ENCODE results near the gene ACAD9. TPM values are rescaled to one million over a fixed set of nuclear protein-coding genes. Genes with fewer than 3 reads are reported as not detected.

The ACAD9 gene
- total and polyA plus RNA-seq, 11 donors, result 24.6 to 44.9 (median 36.5) TPM

DNA sequence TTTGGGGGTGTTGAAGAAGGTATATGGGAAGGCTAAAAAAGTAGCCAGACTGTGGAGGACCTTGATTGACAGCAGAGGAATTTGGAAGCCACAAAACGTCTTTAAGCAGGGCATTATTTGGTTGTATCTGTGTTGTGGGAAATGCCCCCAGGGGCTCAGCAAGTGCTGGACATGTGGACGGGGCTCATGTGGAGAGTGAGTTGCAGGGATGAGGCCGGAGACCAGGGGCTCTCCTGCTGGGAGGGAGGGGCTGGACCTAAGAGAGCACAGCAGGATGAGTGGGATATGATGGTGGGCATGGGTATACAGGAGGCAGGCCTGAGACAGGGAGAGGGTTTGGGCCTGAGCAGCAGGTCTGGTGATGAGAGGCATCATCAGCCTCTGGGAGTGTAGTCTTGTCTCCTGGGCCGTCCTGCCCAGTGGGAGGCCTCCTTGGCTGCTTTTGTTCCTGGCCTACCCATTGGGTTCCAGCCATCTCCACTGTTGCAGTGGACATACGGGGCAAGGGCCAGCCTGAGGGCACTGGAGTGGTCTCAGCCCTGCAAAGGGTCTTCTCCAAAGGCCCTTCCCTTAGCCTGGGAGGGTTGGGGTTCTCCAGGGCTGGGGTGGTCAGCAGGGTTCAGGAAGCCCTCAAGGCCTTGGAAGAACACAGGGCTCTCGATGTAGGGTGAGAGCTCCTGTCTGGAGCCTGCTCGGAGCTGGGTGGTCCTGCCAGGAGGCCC lies 27.5 kb downstream of the ACAD9 start:
- H3K27me3 ChIP-seq, result no peaks in the 10 kb centered on the region
- no peak overlapping the region for H3K27ac ChIP-seq
- no peak overlapping the region for H3K4me3 ChIP-seq
- ATAC-seq (no peak), DNase-seq (no peak)
- no peak for TF ChIP-seq POLR2A (IDR thresholded peaks at IDR 0.05)
- TF ChIP-seq, protein P1, sequence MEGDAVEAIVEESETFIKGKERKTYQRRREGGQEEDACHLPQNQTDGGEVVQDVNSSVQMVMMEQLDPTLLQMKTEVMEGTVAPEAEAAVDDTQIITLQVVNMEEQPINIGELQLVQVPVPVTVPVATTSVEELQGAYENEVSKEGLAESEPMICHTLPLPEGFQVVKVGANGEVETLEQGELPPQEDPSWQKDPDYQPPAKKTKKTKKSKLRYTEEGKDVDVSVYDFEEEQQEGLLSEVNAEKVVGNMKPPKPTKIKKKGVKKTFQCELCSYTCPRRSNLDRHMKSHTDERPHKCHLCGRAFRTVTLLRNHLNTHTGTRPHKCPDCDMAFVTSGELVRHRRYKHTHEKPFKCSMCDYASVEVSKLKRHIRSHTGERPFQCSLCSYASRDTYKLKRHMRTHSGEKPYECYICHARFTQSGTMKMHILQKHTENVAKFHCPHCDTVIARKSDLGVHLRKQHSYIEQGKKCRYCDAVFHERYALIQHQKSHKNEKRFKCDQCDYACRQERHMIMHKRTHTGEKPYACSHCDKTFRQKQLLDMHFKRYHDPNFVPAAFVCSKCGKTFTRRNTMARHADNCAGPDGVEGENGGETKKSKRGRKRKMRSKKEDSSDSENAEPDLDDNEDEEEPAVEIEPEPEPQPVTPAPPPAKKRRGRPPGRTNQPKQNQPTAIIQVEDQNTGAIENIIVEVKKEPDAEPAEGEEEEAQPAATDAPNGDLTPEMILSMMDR (IDR thresholded peaks at IDR 0.05), result no peak
- intact Hi-C loops (cut with DNase I), result no loop called here
- peaks cover 0 to 16% (median 0%) of the 10 kb centered on the region in 12 donors for H3K4me1 ChIP-seq
- no peaks in the 10 kb centered on the region for H3K9me3 ChIP-seq
- 59 to 89% (median 80%) methylated on average over 3 to 7 of the region's 7 CpGs for WGBS, 4 donors
- H3K36me3 ChIP-seq, result peaks cover 0 to 100% (median 99%) of the 10 kb centered on the region in 9 donors

DNA sequence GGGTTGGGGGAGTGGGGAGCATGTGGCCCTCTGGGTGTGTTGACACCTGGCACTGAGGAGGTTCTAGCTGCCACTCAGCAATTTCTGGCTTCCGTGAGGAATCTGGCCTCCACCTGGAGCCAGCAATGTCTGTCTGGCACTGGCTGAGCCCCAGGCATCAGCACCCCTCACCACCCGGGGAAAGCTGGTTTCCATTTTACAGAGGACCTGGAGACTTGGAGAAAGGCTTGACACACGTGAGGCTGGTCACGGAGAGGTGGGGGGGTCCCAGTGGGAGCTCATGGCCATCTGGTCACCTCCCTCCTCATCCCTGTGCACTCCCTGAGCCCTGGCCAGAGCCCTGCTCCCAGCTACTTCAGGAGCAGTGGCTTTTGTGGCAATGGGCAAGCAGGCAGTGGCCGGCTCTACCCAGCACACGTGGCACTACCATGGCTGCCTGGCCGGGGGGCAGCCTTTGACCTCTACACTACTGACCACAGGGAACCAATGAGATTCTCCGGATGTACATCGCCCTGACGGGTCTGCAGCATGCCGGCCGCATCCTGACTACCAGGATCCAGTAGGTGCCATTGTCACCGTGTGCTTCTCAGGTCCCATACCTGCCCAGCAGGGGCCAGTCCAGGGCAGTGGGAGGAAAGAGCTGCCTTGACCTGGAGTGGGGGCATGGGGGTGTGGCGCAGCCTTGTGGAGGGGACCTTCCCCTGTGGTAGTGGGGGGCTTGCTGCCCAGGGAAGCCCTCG lies 28.5 kb downstream of the ACAD9 start:
- 88 to 96% (median 92%) methylated on average over 13 to 15 of the region's 15 CpGs for WGBS, 4 donors
- TF ChIP-seq POLR2A (IDR thresholded peaks at IDR 0.05), result no peak
- TF ChIP-seq, protein P1 (IDR thresholded peaks at IDR 0.05), result no peak
- no peaks in the 10 kb centered on the region for H3K9me3 ChIP-seq
- H3K4me3 ChIP-seq, result no peak overlapping the region
- no peak overlapping the region for H3K27ac ChIP-seq
- ATAC-seq (no peak), DNase-seq (no peak)
- no peaks in the 10 kb centered on the region for H3K27me3 ChIP-seq
- H3K4me1 ChIP-seq, result peaks cover 0 to 20% (median 0%) of the 10 kb centered on the region in 12 donors
- intact Hi-C loops (cut with DNase I), result no loop called here
- peaks cover 0 to 100% (median 99%) of the 10 kb centered on the region in 9 donors for H3K36me3 ChIP-seq

DNA sequence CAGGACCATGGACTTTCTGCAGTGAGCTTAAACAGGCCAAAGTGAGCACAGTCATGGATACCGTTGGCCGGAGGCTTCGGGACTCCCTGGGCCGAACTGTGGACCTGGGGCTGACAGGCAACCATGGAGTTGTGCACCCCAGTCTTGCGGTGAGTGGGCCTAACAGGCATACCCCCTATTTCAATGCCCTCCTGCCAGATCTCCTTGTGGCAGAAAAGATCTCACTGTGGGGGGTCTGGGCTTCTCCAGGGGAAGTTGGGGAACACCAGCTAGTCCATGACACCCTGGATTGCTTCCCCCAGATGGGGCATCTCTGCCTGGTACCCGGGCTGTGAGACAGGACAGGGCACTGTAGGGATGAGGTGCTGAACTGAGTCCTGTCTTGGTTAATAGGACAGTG lies 29.5 kb downstream of the ACAD9 start:
- no peaks in the 10 kb centered on the region for H3K27me3 ChIP-seq
- H3K27ac ChIP-seq, result no peak overlapping the region
- no peak for TF ChIP-seq POLR2A (IDR thresholded peaks at IDR 0.05)
- TF ChIP-seq, protein P1 (IDR thresholded peaks at IDR 0.05), result no peak
- intact Hi-C loops (cut with DNase I), result no loop called here
- WGBS, 4 donors, result 88 to 100% (median 97%) methylated on average over 5 to 6 of the region's 6 CpGs
- ATAC-seq (no peak), DNase-seq (no peak)
- H3K36me3 ChIP-seq, result peaks cover 0 to 100% (median 99%) of the 10 kb centered on the region in 9 donors
- peaks cover 0 to 20% (median 0%) of the 10 kb centered on the region in 12 donors for H3K4me1 ChIP-seq
- H3K9me3 ChIP-seq, result no peaks in the 10 kb centered on the region
- H3K4me3 ChIP-seq, result no peak overlapping the region

DNA sequence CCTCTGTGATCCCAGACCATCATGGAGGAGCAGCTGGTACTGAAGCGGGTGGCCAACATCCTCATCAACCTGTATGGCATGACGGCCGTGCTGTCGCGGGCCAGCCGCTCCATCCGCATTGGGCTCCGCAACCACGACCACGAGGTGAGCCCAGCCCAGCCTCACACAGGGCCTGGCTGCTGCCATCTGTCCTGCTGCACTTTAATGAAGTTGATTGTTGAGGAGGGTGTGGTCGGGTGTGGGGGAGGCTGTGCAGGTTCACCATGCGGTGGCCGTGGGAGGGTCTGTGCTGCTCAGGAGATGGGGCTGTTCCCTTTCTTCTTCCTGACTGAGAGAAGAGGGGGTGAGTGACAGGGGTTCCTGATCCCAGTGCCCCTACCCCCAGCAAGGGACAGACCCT lies 30.6 kb downstream of the ACAD9 start:
- WGBS, 4 donors, result 90 to 94% (median 93%) methylated on average over 9 to 13 of the region's 13 CpGs
- peak overlapping the region in 1 of 12 donors; percentile 17 for H3K27ac ChIP-seq
- no peak for ATAC-seq
- no peak for DNase-seq
- H3K27me3 ChIP-seq, result no peaks in the 10 kb centered on the region
- H3K4me3 ChIP-seq, result no peak overlapping the region
- peaks cover 0 to 20% (median 0%) of the 10 kb centered on the region in 12 donors for H3K4me1 ChIP-seq
- TF ChIP-seq, protein P1 (IDR thresholded peaks at IDR 0.05), result no peak
- no peaks in the 10 kb centered on the region for H3K9me3 ChIP-seq
- intact Hi-C loops (cut with DNase I), result no loop called here
- peaks cover 0 to 100% (median 99%) of the 10 kb centered on the region in 9 donors for H3K36me3 ChIP-seq
